Liver (tissue), 3 donors: Measurements from ENCODE around the gene CACNA1S.

ENCODE experiments used
- ATF3 ChIP-seq: IDR thresholded peaks from 2 replicates; pipeline ENCODE4 v1.6.1; 2016; ENCODE audit warnings: antibody characterized with exemption
- CTCF ChIP-seq: fragments of 150-350 bp; IDR thresholded peaks from 2 replicates; pipeline ENCODE4 v1.5.1; 2017; ENCODE audit warnings: improper control_type of control experiment, low read depth, low read length; ENCODE audit not compliant: missing input control
- EGR1 ChIP-seq, 2 donors: IDR thresholded peaks; 2 replicates each; pipeline ENCODE4 v1.6.1; 2016 to 2018; ENCODE audit warnings: antibody characterized with exemption in 2 of 2, low read depth in 2 of 2
- FOXA1 ChIP-seq: IDR thresholded peaks from 2 replicates; pipeline ENCODE4 v1.6.1; 2016; ENCODE audit warnings: antibody characterized with exemption
- GABPA ChIP-seq, 2 donors: IDR thresholded peaks in 1 of 2; conservative IDR thresholded peaks in 1 of 2; 2 replicates each; pipeline ENCODE4 v1.6.1; 2016; ENCODE audit warnings: antibody characterized with exemption in 2 of 2, mild to moderate bottlenecking in 1 of 2, moderate library complexity in 1 of 2
- JUND ChIP-seq, 2 donors: IDR thresholded peaks; 2 replicates each; pipeline ENCODE4 v1.6.1; 2016; ENCODE audit warnings: antibody characterized with exemption in 2 of 2
- MAX ChIP-seq: IDR thresholded peaks from 2 replicates; pipeline ENCODE4 v1.6.1; 2016; ENCODE audit warnings: antibody characterized with exemption
- RAD21 ChIP-seq, 2 donors: IDR thresholded peaks; 2 replicates each; pipeline ENCODE4 v1.6.1; 2016; ENCODE audit warnings: antibody characterized with exemption in 2 of 2, mild to moderate bottlenecking in 2 of 2
- REST ChIP-seq: IDR thresholded peaks from 2 replicates; pipeline ENCODE4 v1.6.1; 2016; ENCODE audit warnings: antibody characterized with exemption, mild to moderate bottlenecking
- RXRA ChIP-seq, 2 donors: IDR thresholded peaks; 2 replicates each; pipeline ENCODE4 v1.6.1; 2017 to 2018; ENCODE audit warnings: antibody characterized with exemption in 2 of 2, mild to moderate bottlenecking in 1 of 2
- SP1 ChIP-seq: IDR thresholded peaks from 2 replicates; pipeline ENCODE4 v1.6.1; 2018; ENCODE audit warnings: antibody characterized with exemption, mild to moderate bottlenecking
- TAF1 ChIP-seq: conservative IDR thresholded peaks from 2 replicates; pipeline ENCODE4 v1.6.1; 2016; ENCODE audit warnings: antibody characterized with exemption, mild to moderate bottlenecking
- YY1 ChIP-seq: IDR thresholded peaks from 2 replicates; pipeline ENCODE4 v1.6.1; 2016; ENCODE audit warnings: antibody characterized with exemption, mild to moderate bottlenecking
- ZBTB33 ChIP-seq: IDR thresholded peaks from 2 replicates; pipeline ENCODE4 v1.6.1; 2016; ENCODE audit warnings: antibody characterized with exemption
- donor health status: healthy.
- donor health status: healthy.

GRCh38 chr1:201112173-201112731, at the start of gene CACNA1S:
- TF ChIP-seq YY1 (no peak), CTCF (no peak), EGR1 (IDR thresholded peaks at IDR 0.05; ENCODE audit: low read depth in 2 of 2) (no peak), ATF3 (no peak), RAD21 (IDR thresholded peaks at IDR 0.05) (no peak), REST (no peak), TAF1 (no peak), RXRA (IDR thresholded peaks at IDR 0.05) (no peak), MAX (no peak), FOXA1 (no peak), ZBTB33 (no peak), JUND (IDR thresholded peaks at IDR 0.05) (no peak), SP1 (no peak), GABPA (IDR thresholded peaks at IDR 0.05 in 1 of 2, conservative IDR thresholded peaks at IDR 0.05 in 1 of 2) (no peak)
